IPS DF 6.9 (cell line): ENCODE data around the gene EPS8L1.

Experiments
- DNase-seq: peaks from one replicate; pipeline ENCODE4 v3.0.0-alpha.2; 2013; ENCODE audit warnings: low read depth, low spot score
- H3K27ac ChIP-seq: one replicate; pipeline ENCODE4 v1.5.1; 2013; ENCODE audit warnings: low read length, control low read depth
- H3K27me3 ChIP-seq: 2 replicates; pipeline ENCODE4 v1.6.1; 2013; ENCODE audit warnings: mild to moderate bottlenecking, low read length; ENCODE audit not compliant: control insufficient read depth, insufficient read depth
- H3K36me3 ChIP-seq: 2 replicates; pipeline ENCODE4 v1.6.1; 2013; ENCODE audit warnings: low read length; ENCODE audit not compliant: control insufficient read depth, insufficient read depth
- H3K4me1 ChIP-seq: 2 replicates; pipeline ENCODE4 v1.6.1; 2013; ENCODE audit warnings: low read length; ENCODE audit not compliant: control insufficient read depth, insufficient read depth
- H3K4me3 ChIP-seq: 2 replicates; pipeline ENCODE4 v1.5.1; 2013; ENCODE audit warnings: mild to moderate bottlenecking, low read length
- H3K9me3 ChIP-seq: 2 replicates; pipeline ENCODE4 v1.6.1; 2013; ENCODE audit warnings: low read length, inconsistent platforms; ENCODE audit not compliant: control insufficient read depth, insufficient read depth
- WGBS: extraction: QIAGEN DNeasy Blood & Tissue Kit; methylation state at CpG from one replicate; pipeline ENCODE4 v1.1.7; 2013; ENCODE audit warnings: mixed read lengths, missing lambda C conversion rate; ENCODE audit not compliant: insufficient read length, insufficient coverage; 5-methylcytosine and 5-hydroxymethylcytosine counted together

Gene EPS8L1

DNA sequence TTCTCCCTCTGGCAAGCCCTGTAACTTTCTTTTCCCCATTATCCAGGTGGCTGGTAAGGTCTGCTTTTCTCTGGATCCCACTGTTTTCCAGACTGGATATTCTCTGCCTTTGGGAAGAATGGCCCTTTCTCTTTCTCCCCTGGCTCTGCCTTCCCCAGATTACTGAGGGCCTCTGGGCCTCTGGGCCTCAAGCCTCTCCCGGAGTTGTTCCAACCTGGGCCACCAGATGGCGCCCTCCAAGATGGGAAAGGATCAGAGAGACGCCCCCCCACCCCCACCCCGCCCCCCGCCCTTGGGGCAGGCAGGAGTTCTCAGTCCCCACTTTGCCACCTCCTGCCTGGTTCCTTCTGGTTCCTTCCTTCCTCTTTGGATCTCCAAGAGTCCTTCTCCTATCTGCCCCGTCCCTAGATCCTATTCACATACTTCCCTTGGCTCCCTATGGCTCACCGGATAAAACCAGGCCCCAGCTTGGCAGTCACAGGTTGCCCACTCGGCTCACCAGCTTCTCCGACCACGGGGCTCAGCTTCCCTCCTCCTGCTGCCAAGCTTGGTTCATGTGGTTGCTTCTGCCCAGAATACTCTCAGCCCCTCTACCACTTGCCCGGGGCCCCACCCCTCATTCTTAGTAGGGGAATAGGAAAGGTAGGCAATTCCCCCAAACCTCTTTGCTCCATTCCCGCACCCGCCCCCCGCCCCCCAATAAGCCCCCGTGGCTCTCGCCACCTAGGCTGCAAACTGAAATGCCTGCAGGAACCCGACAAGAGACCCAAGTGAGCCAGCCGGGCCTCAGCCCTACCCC lies 13.1 kb downstream of the EPS8L1 start:
- no CpG with 5 or more reads among the region's 18 CpGs for WGBS
- Histone ChIP-seq H3K4me3 (no peak overlapping the region), H3K27me3 (peaks cover 5% of the 10 kb centered on the region), H3K36me3 (no peaks in the 10 kb centered on the region), H3K4me1 (peaks cover 14% of the 10 kb centered on the region), H3K27ac (no peak overlapping the region), H3K9me3 (no peaks in the 10 kb centered on the region)
- no peak for DNase-seq

GRCh38 chr19:55089342-55089944 lies 13.8 kb downstream of the EPS8L1 start:
- Histone ChIP-seq H3K4me1 (peaks cover 14% of the 10 kb centered on the region), H3K36me3 (no peaks in the 10 kb centered on the region), H3K27me3 (peaks cover 5% of the 10 kb centered on the region), H3K27ac (no peak overlapping the region), H3K9me3 (no peaks in the 10 kb centered on the region), H3K4me3 (no peak overlapping the region)
- DNase-seq = no peak
- WGBS = no CpG with 5 or more reads among the region's 3 CpGs

- Histone ChIP-seq H3K27ac (no peak overlapping the region), H3K27me3 (peaks cover 4% of the 10 kb centered on the region), H3K9me3 (no peaks in the 10 kb centered on the region), H3K36me3 (0 out of 2 replicates have a peak, but pooled peaks cover 4% of the 10 kb centered on the region), H3K4me1 (peaks cover 14% of the 10 kb centered on the region), H3K4me3 (no peak overlapping the region)
- no peak for DNase-seq
- WGBS = no CpG with 5 or more reads among the region's 13 CpGs
These were observed 14.9 kb downstream of the EPS8L1 start for GRCh38 chr19:55090564-55090963.

GRCh38 chr19:55091126-55091910 lies 15.6 kb downstream of the EPS8L1 start:
- Histone ChIP-seq H3K27me3 (no peaks in the 10 kb centered on the region), H3K9me3 (no peaks in the 10 kb centered on the region)

DNA sequence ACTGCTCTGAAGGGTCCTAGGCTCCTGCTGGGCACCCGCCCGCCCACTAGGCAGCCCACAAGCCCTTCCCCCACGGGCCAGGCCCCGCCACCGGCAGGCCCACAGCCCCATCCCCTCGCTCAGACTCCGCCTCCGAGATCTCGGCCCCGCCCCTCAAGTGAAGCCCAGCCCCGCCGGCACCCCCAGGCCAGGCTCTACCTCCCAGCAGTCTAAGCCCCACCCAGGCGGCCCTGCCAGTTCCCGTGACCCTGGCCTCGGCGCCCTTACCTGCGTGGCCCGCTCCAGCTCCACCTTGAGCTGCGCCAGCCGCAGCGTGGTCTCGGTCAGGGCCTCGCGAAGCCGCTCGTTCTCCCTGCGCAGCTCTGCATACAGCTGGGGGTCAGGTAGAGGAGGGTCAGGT lies 16.3 kb downstream of the EPS8L1 start:
- H3K4me3 ChIP-seq = peak overlapping the region; percentile 28; the same call in 1 of the 2 replicates
- H3K27me3 ChIP-seq = no peaks in the 10 kb centered on the region
- DNase-seq = no peak
- no CpG with 5 or more reads among the region's 27 CpGs for WGBS
- peaks cover 4% of the 10 kb centered on the region; the same call in 1 of the 2 replicates for H3K36me3 ChIP-seq
- peaks cover 12% of the 10 kb centered on the region for H3K4me1 ChIP-seq
- no peaks in the 10 kb centered on the region for H3K9me3 ChIP-seq
- no peak overlapping the region for H3K27ac ChIP-seq

More at GRCh38 chr19:55091126-55091910, 15.6 kb downstream of the EPS8L1 start:
- Histone ChIP-seq H3K27ac (no peak overlapping the region), H3K4me3 (no peak overlapping the region), H3K4me1 (peaks cover 12% of the 10 kb centered on the region), H3K36me3 (peaks cover 4% of the 10 kb centered on the region; the same call in 1 of the 2 replicates)
- no peak for DNase-seq
- no CpG with 5 or more reads among the region's 32 CpGs for WGBS

GRCh38 chr19:55092423-55093318 lies 17.0 kb downstream of the EPS8L1 start:
- H3K9me3 ChIP-seq = no peaks in the 10 kb centered on the region
- peaks cover 4% of the 10 kb centered on the region; the same call in 1 of the 2 replicates for H3K36me3 ChIP-seq
- peaks cover 11% of the 10 kb centered on the region for H3K4me1 ChIP-seq
- no peak for DNase-seq
- no CpG with 5 or more reads among the region's 49 CpGs for WGBS
- H3K4me3 ChIP-seq = peak overlapping the region; percentile 28; the same call in 1 of the 2 replicates
- H3K27me3 ChIP-seq = no peaks in the 10 kb centered on the region
- H3K27ac ChIP-seq = no peak overlapping the region

DNA sequence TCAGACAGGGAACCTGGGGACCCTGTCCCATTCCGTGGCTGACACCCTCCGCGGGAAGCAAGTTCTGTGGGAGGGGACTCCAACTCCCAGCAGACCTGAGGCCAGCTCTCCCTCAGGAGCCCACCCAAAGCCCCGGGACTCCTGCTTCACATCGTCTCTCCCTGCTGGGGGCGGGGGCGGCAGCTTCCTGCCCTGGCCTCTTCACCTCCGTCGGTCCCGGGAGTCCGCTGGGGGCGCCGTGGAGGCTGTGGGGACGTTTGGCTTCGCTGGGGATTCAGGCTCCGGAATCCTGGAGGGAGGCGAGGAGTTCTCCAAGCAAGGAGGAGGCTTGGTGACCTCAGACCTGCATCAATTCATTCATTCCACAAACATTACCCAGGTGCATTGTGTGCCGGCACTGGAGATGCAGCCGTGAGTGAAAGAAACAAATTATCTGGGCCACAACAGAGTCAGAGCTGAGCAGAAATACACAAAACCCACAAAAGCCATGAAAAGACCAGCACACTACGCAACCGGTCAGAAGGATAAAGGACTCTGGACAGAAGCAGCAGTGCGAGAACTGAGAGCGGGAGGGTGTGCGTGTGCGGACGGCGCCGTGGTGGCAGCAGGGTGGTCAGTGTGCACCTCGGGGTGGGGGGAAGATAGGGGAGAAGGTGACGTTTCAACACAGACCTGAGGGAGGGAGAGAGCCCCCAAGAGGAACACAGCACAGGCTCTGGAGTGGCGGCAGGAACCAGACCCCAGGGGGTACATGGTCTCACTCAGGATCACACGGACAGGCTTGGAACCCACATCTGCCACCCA lies 19.0 kb downstream of the EPS8L1 start:
- Histone ChIP-seq H3K27me3 (no peaks in the 10 kb centered on the region), H3K9me3 (no peaks in the 10 kb centered on the region), H3K4me1 (peaks cover 5% of the 10 kb centered on the region; the same call in 1 of the 2 replicates), H3K36me3 (peaks cover 4% of the 10 kb centered on the region; the same call in 1 of the 2 replicates), H3K4me3 (no peak overlapping the region), H3K27ac (no peak overlapping the region)
- no peak for DNase-seq
- WGBS = no CpG with 5 or more reads among the region's 32 CpGs

- Histone ChIP-seq H3K4me1 (peaks cover 5% of the 10 kb centered on the region; the same call in 1 of the 2 replicates), H3K4me3 (no peak overlapping the region), H3K9me3 (no peaks in the 10 kb centered on the region), H3K36me3 (peaks cover 4% of the 10 kb centered on the region; the same call in 1 of the 2 replicates), H3K27me3 (no peaks in the 10 kb centered on the region), H3K27ac (no peak overlapping the region)
- no CpG with 5 or more reads among the region's 23 CpGs for WGBS
- no peak for DNase-seq
These were observed 19.8 kb downstream of the EPS8L1 start for GRCh38 chr19:55095260-55096060.
